ENCODE data around the gene AHCTF1. TPM values are rescaled to one million over a fixed set of nuclear protein-coding genes. Genes with fewer than 3 reads are reported as not detected.

AHCTF1 gene
- total RNA-seq, 1 donor from 2014 or later = 41.0 TPM

- H3K4me1 ChIP-seq = no peaks in the 10 kb centered on the region
- TF ChIP-seq POLR2A (IDR thresholded peaks at IDR 0.05) = no peak
- no peak overlapping the region for H3K27ac ChIP-seq
- DNase-seq (ENCODE audit: extremely low spot score in 2 of 2) = no peak
- H3K27me3 ChIP-seq = no peaks in the 10 kb centered on the region
- no peaks in the 10 kb centered on the region for H3K36me3 ChIP-seq
- intact Hi-C loops (cut with DNase I) = no loop called here
- no peak overlapping the region for H3K4me3 ChIP-seq
- no peaks in the 10 kb centered on the region for H3K9me3 ChIP-seq
Observed at GRCh38 chr1:246954126-246954525, 22.4 kb upstream of the AHCTF1 start.

- intact Hi-C loops (cut with DNase I) = no loop called here
- H3K27me3 ChIP-seq = no peaks in the 10 kb centered on the region
- no peak for DNase-seq (ENCODE audit: extremely low spot score in 2 of 2)
- H3K4me3 ChIP-seq = no peak overlapping the region
- H3K4me1 ChIP-seq = no peaks in the 10 kb centered on the region
- H3K27ac ChIP-seq = no peak overlapping the region
- TF ChIP-seq POLR2A (IDR thresholded peaks at IDR 0.05) (no peak), POLR2AphosphoS5 (IDR thresholded peaks at IDR 0.05; ENCODE audit: insufficient read depth in 1 of 2, low read depth in 1 of 2) (no peak)
- TF ChIP-seq, protein P1, sequence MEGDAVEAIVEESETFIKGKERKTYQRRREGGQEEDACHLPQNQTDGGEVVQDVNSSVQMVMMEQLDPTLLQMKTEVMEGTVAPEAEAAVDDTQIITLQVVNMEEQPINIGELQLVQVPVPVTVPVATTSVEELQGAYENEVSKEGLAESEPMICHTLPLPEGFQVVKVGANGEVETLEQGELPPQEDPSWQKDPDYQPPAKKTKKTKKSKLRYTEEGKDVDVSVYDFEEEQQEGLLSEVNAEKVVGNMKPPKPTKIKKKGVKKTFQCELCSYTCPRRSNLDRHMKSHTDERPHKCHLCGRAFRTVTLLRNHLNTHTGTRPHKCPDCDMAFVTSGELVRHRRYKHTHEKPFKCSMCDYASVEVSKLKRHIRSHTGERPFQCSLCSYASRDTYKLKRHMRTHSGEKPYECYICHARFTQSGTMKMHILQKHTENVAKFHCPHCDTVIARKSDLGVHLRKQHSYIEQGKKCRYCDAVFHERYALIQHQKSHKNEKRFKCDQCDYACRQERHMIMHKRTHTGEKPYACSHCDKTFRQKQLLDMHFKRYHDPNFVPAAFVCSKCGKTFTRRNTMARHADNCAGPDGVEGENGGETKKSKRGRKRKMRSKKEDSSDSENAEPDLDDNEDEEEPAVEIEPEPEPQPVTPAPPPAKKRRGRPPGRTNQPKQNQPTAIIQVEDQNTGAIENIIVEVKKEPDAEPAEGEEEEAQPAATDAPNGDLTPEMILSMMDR (IDR thresholded peaks at IDR 0.05) = no peak
- no peaks in the 10 kb centered on the region for H3K9me3 ChIP-seq
- H3K36me3 ChIP-seq = no peaks in the 10 kb centered on the region
Observed at GRCh38 chr1:246951413-246951812, 19.7 kb upstream of the AHCTF1 start.

GRCh38 chr1:246949956-246950355 is 18.2 kb upstream of the AHCTF1 start:
- Histone ChIP-seq H3K4me3 (no peak overlapping the region), H3K36me3 (no peaks in the 10 kb centered on the region), H3K9me3 (no peaks in the 10 kb centered on the region), H3K27me3 (no peaks in the 10 kb centered on the region), H3K27ac (no peak overlapping the region), H3K4me1 (no peaks in the 10 kb centered on the region)
- TF ChIP-seq POLR2AphosphoS5 (IDR thresholded peaks at IDR 0.05; ENCODE audit: insufficient read depth in 1 of 2, low read depth in 1 of 2) = no peak
- TF ChIP-seq POLR2A (IDR thresholded peaks at IDR 0.05) = no peak
- TF ChIP-seq, protein P1 (IDR thresholded peaks at IDR 0.05) = no peak
- DNase-seq (ENCODE audit: extremely low spot score in 2 of 2) = no peak
- intact Hi-C loops (cut with DNase I) = no loop called here

- H3K27ac ChIP-seq = peak overlapping the region; percentile 60
- no peaks in the 10 kb centered on the region for H3K27me3 ChIP-seq
- H3K4me3 ChIP-seq = no peak overlapping the region
- intact Hi-C loops (cut with DNase I) = no loop called here
- TF ChIP-seq POLR2AphosphoS5 (IDR thresholded peaks at IDR 0.05; ENCODE audit: insufficient read depth in 1 of 2, low read depth in 1 of 2) = peak in 1 of 2 donors; percentile 73
- TF ChIP-seq, protein P1 (IDR thresholded peaks at IDR 0.05) = no peak
- H3K9me3 ChIP-seq = no peaks in the 10 kb centered on the region
- peak in 1 of 2 donors; percentile 93 for DNase-seq (ENCODE audit: extremely low spot score in 2 of 2)
- H3K4me1 ChIP-seq = no peaks in the 10 kb centered on the region
- no peaks in the 10 kb centered on the region for H3K36me3 ChIP-seq
Observed at GRCh38 chr1:246947255-246947654, 15.5 kb upstream of the AHCTF1 start.

DNA sequence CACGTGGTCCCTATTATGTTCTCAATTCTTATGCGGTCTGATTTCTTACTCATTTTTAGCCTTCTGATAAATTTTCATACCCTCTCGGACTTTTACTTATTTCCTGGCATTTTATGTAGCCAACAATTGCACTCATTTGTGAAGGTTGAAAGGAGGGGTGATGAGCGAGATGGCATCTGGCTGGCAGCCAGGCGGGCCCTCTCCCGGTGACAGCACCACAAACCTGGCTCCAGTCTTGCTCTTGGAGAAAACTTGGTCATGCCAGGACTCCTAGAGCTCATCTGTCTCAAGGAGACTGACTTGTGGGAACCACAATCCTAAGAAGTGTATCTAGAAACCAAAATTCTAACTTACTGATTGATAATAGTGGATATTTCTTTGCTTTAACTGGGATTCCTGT is 14.6 kb upstream of the AHCTF1 start:
- Histone ChIP-seq H3K27me3 (no peaks in the 10 kb centered on the region), H3K36me3 (no peaks in the 10 kb centered on the region), H3K4me1 (no peaks in the 10 kb centered on the region), H3K4me3 (no peak overlapping the region), H3K27ac (peak overlapping the region; percentile 60), H3K9me3 (no peaks in the 10 kb centered on the region)
- TF ChIP-seq, protein P1 (IDR thresholded peaks at IDR 0.05) = no peak
- no peak for TF ChIP-seq POLR2AphosphoS5 (IDR thresholded peaks at IDR 0.05; ENCODE audit: insufficient read depth in 1 of 2, low read depth in 1 of 2)
- no peak for TF ChIP-seq POLR2A (IDR thresholded peaks at IDR 0.05)
- no peak for DNase-seq (ENCODE audit: extremely low spot score in 2 of 2)
- intact Hi-C loops (cut with DNase I) = no loop called here

DNA sequence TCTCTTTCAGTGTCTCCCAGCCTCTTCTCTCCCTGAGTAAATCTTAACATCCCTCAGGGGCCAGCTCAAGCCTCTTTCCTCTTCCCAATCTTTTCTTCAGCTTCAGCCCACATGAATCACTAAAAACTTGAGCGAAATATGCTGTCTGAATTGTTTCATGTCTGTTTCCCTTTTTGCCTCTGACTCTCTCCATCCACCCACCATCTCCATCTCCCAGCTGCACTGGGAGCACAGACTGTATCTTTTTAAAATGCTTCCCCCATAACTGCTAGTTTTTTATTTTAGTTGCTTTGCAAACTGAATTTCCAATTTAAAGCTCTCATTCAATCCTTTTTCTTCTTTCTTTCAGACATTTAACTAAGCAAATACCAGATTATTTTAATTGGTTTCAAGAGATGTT is 3.0 kb upstream of the AHCTF1 start:
- no peak overlapping the region for H3K27ac ChIP-seq
- TF ChIP-seq, protein P1 (IDR thresholded peaks at IDR 0.05) = no peak
- no peak for TF ChIP-seq POLR2AphosphoS5 (IDR thresholded peaks at IDR 0.05; ENCODE audit: insufficient read depth in 1 of 2, low read depth in 1 of 2)
- intact Hi-C loops (cut with DNase I) = no loop called here

More for the DNA sequence above, 3.0 kb upstream of the AHCTF1 start:
- Histone ChIP-seq H3K4me3 (no peak overlapping the region), H3K27me3 (no peaks in the 10 kb centered on the region), H3K4me1 (peaks cover 12% of the 10 kb centered on the region), H3K9me3 (no peaks in the 10 kb centered on the region), H3K36me3 (no peaks in the 10 kb centered on the region)
- no peak for DNase-seq (ENCODE audit: extremely low spot score in 2 of 2)

Data from vagina (tissue), 2 donors.